ENCODE results near the gene FAR1.
"Not testable (repeated sequence)": the region's sequence is repeated elsewhere in the genome, so short reads cannot be mapped to it uniquely, and the experiment has no call there.

Gene FAR1

GRCh38 chr11:13668102-13668956 is at the start of gene FAR1:
Gene FAR1, plus strand, starts transcription at chr11:13668668. Its CDS starts 26,098 bp downstream, at chr11:13694766.
- DNase-seq (ENCODE audit: low read depth in 2 of 2) = peak; percentile 92 to 96

DNA sequence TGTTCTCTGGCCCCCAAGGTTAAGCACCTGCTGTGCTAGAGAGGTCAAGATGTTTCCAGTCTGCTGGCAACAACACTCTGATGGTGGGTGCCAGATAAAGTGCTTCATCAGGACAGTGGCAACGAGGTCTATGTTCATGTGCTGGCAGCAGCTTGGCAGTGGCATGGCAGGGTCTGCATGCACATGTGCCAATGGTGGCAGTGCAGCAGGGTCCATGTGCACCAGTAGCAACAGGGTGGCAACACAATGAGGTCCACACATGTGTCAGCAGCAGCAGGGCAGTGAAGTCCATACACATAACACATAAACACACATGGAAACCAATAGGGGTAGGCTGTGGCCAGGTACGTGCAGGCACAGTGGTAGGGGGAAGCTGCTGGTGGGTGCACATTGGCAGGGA is 48.4 kb upstream of the FAR1 start:
- no peak for DNase-seq (ENCODE audit: low read depth in 2 of 2)

GRCh38 chr11:13626818-13627217 is 41.6 kb upstream of the FAR1 start:
- not testable (repeated sequence) for DNase-seq (ENCODE audit: low read depth in 2 of 2)

DNA sequence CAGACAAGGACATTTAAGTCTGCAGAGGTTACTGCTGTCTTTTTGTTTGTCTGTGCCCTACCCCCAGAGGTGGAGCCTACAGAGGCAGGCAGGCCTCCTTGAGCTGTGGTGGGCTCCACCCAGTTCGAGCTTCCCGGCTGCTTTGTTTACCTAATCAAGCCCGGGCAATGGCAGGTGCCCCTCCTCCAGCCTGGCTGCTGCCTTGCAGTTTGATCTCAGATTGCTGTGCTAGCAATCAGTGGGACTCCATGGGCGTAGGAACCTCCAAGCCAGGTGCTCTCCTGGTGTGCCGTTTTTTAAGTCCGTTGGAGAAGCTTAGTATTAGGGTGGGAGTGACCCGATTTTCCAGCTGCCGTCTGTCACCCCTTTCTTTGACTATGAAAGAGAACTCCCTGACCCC is 39.8 kb upstream of the FAR1 start:
- DNase-seq (ENCODE audit: low read depth in 2 of 2) = not testable (repeated sequence)

- DNase-seq (ENCODE audit: low read depth in 2 of 2) = no peak
Measured at GRCh38 chr11:13629779-13630178, 38.7 kb upstream of the FAR1 start.

DNA sequence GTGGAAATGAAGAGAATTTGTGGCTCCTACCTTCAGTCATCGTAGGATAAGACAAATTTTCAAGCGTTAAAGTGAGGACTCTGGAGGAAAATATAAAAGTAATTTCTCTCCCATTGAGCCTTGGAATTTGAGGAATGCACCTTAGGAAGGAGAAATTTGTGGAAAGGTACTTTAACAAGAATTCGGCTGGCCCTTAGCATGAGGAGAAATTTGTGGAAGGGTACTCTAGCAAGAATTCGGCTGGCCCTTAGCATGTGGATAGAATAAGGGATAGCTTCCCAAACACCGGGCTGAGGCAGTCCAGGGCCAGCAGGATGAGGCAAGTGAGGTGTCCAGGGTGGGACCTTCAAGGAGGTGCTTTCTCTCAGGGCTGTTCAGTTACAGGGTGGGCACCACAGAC is 33.2 kb upstream of the FAR1 start:
- DNase-seq (ENCODE audit: low read depth in 2 of 2) = no peak

GRCh38 chr11:13635804-13636203 is 32.7 kb upstream of the FAR1 start:
- DNase-seq (ENCODE audit: low read depth in 2 of 2) = no peak

DNA sequence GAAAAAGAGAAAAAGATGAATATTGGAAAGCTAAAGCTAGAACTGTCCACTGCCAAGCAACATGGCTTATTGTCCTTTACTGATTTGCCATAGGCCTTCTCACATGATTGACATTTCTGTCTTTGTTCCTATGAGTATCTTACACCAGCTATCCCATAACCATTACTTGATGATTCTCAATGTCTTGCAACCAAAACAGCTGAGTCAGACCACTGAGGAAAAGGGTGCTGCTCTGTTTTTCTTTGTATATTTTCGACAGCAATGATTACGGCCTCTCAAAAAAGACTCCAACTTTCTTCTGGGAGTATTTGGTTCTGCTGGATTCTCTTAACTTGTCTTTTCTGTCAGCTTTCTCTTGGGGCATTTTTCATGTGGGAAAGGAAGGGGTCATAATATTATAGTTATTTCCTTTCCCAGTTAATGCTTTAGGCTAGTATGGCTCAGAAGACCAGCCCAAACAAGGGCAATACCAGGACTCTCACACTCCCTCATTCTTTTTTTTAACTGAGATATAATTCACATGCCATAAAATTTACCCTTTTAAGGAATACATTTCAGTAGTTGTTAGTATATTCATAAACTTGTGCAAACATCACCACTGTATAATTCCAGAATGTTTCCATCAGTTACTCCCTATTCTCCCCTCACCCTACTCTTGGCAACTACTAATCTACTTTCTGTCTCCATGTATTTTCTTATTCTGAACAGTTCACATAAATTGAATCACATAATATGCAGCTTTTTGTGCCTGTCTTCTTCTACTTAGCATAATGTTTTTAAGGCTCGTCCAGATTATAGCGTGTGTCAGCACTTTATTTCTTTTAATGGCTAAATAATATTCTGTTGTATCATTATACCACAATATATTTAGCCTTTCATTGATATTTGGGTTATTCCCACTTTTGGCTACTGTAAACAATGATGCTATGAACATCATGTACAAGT is 31.1 kb upstream of the FAR1 start:
- DNase-seq (ENCODE audit: low read depth in 2 of 2) = no peak

DNA sequence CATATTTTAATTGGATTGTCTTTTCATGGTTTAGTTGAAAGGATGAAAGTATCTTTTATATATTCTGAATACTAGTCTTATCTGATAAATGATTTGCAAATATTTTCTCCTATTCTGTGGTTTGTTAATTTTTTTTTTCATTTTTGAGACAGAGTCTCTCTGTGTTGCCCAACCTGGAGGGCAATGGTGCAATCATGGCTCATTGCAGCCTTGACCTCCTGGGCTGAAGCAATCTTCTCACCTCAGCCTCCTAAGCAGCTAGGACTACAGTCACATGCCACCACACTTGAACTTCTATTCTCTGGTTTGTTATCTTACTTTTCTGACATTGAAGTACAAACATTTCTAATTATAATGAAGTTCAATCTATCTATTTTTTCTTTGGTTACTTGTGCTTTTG is 30.0 kb upstream of the FAR1 start:
- no peak for DNase-seq (ENCODE audit: low read depth in 2 of 2)

DNA sequence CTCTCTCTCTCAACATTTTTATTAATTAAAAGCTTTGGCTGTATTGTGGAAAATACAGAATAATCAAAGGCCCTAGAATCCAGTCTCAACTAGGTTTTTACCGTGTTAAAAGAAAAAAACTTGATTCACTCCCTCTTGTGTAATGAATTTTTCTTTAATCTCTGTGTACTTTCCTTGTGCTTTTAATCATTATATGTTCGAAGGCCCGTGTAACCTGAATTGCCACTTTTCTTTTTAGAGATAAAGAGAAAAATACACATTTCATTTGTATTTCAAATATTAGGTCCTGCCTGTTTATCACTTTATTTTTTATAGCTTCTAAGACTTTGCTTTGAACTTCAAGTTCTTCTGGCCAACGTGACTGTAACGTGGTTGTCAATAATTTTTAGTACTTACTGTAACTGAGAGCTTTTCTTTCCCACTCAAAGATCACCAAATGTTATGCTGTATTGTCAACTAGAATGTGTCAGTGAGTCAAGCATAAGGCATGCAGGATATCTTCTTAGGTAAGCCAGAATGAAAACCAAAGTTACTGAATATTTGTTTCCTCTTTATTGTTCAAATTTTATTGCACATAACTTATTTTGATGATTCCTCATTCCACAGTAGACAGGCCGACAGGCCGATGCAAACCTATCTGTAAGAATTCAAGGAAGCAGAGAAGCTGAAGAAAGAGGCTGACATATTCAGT is 23.3 kb upstream of the FAR1 start:
- DNase-seq (ENCODE audit: low read depth in 2 of 2) = no peak

DNA sequence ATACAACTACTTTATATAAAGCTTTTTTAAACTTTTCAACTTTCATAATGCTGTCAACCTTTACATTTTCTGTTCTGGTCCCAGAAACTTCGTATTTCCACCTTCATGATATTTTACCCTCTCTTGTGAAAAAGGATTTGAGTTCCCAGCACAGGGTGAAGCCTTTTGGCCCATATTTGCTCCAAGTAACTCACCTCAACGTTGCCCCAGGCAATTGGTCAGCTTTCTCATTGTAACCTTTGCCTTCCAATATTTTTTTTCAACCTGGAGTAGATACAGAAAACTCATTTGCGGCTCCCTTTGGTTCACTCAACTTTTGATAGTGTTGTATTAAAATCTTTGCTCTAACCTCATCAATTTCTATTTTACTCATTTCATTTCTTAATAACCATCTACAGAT is 21.1 kb upstream of the FAR1 start:
- DNase-seq (ENCODE audit: low read depth in 2 of 2) = no peak

DNA sequence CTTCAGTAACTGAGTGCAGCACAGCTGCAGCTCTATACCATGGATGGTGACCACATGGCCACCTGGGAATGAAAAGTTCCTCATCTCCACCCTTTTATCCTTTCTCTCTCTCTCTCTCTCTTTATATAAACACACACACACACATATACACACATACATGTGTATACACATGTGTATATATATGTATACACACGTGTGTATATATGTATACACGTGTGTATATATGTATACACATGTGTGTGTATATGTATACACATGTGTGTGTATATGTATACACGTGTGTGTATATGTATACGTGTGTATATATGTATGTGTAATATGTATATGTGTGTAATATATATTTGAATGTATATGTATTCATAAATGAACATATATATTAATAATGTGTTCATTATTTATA is 18.8 kb upstream of the FAR1 start:
- DNase-seq (ENCODE audit: low read depth in 2 of 2) = no peak

GRCh38 chr11:13651515-13651914 is 17.0 kb upstream of the FAR1 start:
- not testable (repeated sequence) for DNase-seq (ENCODE audit: low read depth in 2 of 2)

DNA sequence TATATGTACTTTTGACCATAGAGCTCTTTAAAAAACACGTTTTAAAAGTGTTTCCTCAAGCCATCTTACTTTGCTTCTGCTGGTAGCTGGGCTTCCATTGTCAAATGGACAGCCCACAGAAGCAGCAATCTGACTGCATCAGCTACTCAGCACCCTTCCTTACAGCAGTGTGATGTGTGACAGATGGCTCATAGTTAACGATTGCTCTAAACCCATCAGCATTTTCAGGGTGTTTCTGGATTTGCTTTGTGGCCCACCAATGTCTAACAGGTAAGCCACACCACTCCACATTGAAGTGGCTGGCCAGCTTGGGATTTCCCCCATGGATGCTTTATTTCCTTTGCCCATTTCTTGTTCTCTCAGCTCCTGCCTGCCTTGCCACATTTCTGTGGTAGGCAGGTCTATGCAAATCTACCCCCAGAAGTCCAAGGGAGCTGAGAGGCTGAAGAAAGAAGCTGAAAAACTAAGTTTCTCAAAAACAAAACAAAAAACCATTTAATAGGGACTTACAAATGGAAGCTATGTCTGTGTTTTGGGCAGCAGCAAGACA is 7.3 kb upstream of the FAR1 start:
- DNase-seq (ENCODE audit: low read depth in 2 of 2) = no peak

DNA sequence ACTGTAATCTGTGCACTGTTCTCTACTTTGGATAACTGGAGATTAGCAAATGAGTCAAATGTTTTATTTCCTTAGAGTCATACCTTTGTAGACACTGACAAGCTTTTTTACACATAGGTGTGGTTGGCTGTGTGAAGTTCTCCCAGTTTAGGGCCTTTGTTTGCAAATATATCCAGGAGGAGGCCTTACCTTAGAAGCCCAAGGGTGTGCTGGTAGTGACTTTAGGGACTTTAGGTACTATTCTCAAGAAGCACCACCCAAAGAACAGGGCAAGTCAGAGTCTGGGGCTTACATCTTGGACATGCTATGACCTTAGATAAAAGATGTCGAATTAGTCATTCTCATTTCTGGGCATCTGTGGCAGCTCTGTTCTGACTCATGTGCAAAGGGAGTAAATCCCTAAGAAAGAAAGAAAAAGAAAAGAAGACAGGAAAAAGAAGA is 4.8 kb upstream of the FAR1 start:
- no peak for DNase-seq (ENCODE audit: low read depth in 2 of 2)

GRCh38 chr11:13664351-13664750 is 4.1 kb upstream of the FAR1 start:
- DNase-seq (ENCODE audit: low read depth in 2 of 2) = no peak

- DNase-seq (ENCODE audit: low read depth in 2 of 2) = no peak
Measured at GRCh38 chr11:13666708-13667107, 1.8 kb upstream of the FAR1 start.

DNA sequence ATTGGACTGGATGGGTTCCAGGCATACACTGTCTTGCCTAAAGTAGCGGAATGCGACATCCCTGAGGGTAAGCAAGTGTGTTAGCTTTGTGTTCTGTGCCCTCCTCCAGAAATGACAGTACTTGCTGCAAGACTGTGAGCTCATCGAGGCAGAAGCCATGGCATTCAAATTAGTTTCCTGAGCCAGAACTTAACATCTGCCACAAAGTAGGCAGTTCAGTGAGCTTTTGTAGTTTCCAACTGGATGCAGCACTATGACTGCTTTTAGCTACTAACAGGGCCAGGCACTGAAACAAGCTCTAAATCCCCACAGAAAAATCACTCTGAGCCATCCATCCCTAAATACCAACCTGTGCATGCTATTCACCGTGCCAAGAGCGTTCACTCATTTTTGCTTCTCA is 1.2 kb upstream of the FAR1 start:
- DNase-seq (ENCODE audit: low read depth in 2 of 2) = no peak

GRCh38 chr11:13667795-13668101 is 720 bp upstream of the FAR1 start:
- DNase-seq (ENCODE audit: low read depth in 2 of 2) = no peak

DNA sequence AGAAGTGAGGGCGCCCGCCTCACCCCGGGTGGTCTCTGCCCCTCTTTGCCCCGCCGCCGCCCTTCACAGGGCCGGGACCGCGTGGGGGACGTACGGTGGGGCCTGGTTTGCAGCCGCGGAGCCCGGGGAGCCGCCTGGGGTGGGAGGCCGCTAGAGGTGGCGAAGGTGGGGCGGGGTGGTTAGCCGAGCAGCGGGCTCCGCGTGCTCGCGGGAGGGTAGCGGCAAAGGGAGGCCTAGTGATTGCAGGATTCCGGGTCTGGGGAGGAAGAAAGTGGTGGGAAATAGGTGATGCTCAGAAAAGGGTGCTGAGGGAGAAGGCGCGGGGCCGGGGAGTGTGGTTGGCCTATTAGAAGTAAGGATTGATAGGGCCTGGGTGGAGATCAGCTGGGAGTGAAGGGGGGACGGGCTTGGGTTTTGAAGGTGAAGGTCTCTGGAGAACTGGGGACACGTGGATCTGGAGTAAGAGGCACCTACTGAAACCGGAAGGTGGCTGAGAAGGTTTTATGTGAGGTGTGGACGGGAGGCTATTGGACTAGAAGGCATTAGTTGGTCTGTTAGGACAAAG is 571 bp downstream of the FAR1 start:
- DNase-seq (ENCODE audit: low read depth in 2 of 2) = peak; percentile 24 to 27
